ENCODE results near the gene ZNF668. TPM values are rescaled to one million over a fixed set of nuclear protein-coding genes. Genes with fewer than 3 reads are reported as not detected.

ZNF668 gene
- total RNA-seq, result 5.3 TPM

DNA sequence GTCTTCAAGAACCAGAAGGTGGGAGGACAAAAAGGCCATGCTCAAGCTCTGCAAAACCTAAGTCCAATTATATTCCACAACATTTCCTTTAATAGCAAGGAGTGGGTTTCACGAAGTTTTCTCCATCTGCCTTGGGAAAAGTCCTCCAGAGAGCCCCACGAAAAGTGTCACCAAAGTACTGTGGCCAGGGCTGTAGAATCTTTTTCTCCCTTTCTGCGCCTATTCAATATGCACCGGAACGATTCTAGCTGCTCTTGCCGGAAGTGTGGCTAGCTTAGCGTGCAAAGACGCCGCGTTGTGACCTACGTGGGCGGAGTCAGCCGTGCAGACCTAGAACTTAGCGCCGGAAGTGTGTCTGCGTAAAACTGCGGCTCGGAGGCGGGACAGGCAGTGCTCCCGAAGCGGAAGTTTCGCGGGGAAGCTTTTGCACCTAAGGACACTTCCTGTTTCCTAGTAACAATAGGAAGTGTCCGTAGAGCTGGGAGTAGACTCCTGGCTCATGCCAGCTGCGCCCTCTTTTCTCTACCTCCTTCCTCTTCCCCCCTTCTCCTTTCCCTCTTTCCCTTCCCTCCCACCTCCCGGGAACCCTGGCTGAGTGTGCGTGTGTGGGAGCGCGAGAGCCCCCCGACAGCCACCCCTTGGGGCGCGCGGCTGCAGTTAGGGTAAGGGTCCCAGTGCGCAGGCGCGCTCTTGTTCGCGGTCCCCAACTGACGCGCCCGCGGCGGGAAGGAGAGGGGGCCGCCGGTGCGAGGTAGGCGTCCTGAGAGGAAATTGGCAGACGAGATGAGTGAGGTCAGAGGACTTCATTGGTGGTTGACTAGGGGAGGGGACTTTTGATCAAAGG, at the start of gene ZNF668, which contains the start of gene ZNF646:
ZNF668 (minus strand) TSS at position 271 of the 844 bp plus-strand sequence. CDS start 9,781 bp downstream, outside the sequence.
ZNF646 (plus strand) TSS at position 453 of the 844 bp plus-strand sequence. CDS start 1,903 bp downstream, outside the sequence.
- peak; percentile 98 for DNase-seq

GRCh38 chr16:31120129-31120528, 46.1 kb upstream of the ZNF668 start:
- no peak for DNase-seq

DNA sequence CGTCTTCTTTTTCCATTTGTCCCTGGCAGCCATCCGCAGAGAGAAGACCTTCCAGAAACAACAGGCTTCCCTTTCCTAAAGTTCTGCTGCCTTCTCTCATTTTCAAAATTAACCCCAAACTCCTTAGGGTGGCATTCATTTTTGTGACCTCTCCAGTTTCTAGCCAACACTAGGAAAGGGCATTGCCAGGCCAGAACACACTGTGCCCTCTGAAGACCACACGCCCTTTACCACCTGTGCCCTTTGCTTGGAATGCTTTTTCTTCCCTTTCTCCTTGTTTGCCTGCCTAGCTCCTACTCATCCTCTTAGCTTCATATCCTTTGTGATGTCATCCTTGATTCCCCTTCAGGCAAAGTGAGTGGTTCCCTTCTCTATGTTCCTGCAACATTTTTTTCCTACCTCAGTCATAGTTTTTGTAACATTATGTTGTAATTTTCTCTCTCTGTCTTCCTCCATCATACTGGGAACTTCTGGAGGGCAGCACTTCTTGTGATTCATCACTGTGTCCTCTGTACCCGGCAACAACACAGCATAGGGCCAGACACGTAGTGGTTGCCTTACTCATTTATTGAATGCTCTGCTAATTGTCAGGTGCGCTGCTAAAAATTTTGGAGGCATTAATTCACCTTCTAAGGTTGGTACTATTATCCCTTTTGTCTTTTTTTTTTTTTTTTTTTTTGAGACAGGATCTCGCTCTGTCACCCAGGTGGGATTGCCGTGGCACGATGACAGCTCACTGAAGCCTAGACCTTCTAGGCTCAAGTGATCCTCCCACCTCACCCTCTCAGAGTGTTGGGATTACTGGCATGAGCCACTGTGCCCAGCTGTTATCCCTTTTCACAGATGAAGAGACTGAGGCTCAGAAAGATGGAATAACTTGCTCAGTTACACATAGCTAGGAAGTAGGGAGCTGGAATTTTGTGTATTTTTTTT, 44.4 kb upstream of the ZNF668 start:
- no peak for DNase-seq

DNA sequence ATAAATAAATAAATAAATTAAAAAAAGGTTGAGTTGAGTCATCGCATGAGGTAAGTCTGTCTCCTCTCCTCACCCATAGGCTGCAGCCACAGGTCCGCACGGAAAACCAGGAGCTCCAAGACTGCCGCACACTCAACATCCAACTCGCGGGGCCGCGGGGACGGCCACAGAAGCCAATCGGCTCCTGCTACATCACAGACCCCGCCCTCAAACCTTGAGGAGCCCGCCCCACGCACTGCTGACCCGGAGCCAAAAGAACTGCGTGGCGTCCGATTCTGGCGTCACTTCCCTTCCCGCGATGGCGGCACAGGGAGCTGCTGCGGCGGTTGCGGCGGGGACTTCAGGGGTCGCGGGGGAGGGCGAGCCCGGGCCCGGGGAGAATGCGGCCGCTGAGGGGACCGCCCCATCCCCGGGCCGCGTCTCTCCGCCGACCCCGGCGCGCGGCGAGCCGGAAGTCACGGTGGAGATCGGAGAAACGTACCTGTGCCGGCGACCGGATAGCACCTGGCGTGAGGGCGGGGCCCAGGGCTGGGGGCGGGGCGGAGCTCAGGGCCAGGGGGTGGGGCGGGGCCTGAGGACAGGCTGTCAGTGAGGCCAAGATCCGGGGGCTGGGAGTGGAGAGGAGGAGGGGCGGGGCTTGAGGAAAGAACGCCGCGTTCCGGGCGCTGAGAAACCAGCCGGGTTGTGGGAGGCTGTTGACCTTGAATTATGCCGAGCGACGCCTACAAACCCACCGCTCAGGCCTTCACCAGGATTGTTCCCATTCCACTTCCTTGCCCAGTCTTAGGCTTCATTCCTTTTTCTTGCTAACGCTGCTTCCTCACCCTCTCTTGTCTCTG, 43.6 kb upstream of the ZNF668 start, which contains the start of gene KAT8:
KAT8 (plus strand) TSS at position 281 of the 839 bp plus-strand sequence; CDS start at position 299, 18 bp downstream.
- peak; percentile 97 for DNase-seq

- DNase-seq, result no peak
These were observed 40.4 kb upstream of the ZNF668 start for GRCh38 chr16:31114468-31114867.

- DNase-seq, result no peak
These were observed 39.4 kb upstream of the ZNF668 start for GRCh38 chr16:31113121-31114120.

- DNase-seq, result no peak
These were observed 38.7 kb upstream of the ZNF668 start for GRCh38 chr16:31112711-31113110.

DNA sequence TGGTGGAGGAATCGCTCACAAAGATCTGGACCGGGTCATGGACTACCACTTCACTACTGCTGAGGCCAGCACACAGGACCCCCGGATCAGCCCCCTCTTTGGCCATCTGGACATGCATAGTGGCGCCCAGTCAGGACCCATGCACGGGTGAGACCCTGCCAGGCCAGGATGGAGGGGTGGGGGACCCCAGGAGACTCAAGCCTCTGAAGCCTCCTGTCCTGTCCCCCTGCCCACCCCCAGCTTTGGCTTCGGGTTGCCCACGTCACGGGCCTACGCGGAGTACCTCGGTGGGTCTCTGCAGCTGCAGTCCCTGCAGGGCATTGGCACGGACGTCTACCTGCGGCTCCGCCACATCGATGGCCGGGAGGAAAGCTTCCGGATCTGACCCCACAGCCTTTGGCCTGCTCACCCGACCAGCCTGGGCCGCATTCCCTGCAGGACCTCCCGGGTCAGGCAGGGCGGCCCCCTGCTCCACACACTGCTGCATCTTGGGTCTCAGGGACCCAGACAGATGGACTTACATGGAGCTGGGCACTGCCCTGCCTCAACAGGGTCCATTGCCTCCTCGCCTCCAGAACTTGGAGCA, 37.9 kb upstream of the ZNF668 start:
- no peak for DNase-seq

- no peak for DNase-seq
These were observed 36.3 kb upstream of the ZNF668 start for GRCh38 chr16:31110106-31111034.

DNA sequence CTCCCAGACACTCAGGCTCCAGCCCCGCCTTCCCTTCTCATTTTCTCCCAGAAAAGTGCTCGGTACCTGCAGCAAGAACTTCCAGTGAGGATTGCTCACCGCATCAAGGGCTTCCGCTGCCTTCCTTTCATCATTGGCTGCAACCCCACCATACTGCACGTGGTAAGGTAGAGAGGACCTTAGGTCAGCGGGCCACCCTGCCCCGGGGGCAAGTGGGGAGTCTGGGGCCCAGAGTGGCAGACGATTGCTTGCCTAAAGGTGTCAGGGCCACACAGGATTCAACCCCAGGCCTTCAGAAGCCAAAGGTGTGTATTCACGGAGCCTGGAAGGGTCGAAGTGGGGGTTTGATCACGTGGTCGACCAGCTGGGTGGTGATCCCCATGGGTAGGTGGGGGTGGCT, 35.6 kb upstream of the ZNF668 start:
- no peak for DNase-seq

- DNase-seq, result no peak
These were observed 34.9 kb upstream of the ZNF668 start for GRCh38 chr16:31108794-31109558.

- peak; percentile 64 for DNase-seq
These were observed 34.2 kb upstream of the ZNF668 start, which contains the start of gene BCKDK for GRCh38 chr16:31108035-31108793. TSS of gene BCKDK (plus strand) at chr16:31108386. CDS start at chr16:31109224, 838 bp downstream.

DNA sequence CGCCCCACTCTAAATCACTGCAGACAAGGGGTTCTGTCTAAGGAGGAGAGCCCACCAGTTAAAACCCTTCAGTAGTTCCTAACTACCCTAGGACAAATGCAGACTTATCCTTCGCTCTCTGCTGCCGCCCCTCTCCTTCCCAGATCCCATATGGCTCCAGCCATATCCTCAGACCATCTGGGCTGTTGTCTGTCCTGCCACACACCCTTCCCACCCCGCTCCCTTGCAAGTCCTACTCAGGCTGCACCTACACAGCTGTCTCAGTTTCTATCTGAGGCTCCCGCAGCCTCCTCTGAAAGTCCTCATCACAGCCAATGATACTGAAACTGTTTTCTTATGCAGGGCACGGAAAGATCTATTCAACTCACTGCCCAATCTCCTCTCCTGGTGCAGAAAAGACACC, 33.4 kb upstream of the ZNF668 start:
- no peak for DNase-seq

- DNase-seq, result no peak
These were observed 32.7 kb upstream of the ZNF668 start for GRCh38 chr16:31106509-31107464.

- DNase-seq, result peak; percentile 61
These were observed 31.7 kb upstream of the ZNF668 start for GRCh38 chr16:31105677-31106213.
